DND-41 (cell line): ENCODE data around the gene SLC11A1.

ENCODE experiments used
- CTCF ChIP-seq: IDR thresholded peaks from 2 replicates; pipeline ENCODE4 v1.5.1; 2012; ENCODE audit warnings: borderline replicate concordance, low read length, moderate library complexity, mild to moderate bottlenecking; ENCODE audit not compliant: poor library complexity, severe bottlenecking; ENCODE audit errors: extremely low read depth
- EZH2 ChIP-seq: IDR thresholded peaks from 3 replicates; pipeline ENCODE4 v1.6.1; 2012; ENCODE audit warnings: borderline replicate concordance, low read depth, mild to moderate bottlenecking, moderate library complexity, low read length, inconsistent platforms; ENCODE audit not compliant: severe bottlenecking

- no peak for TF ChIP-seq CTCF
- TF ChIP-seq EZH2, result no peak
These were observed 18.3 kb upstream of the SLC11A1 start for GRCh38 chr2:218363736-218364135.
